K562 (cell line): Measurements from ENCODE around the gene CORIN.

Experiments used
- BHLHE40 ChIP-seq: IDR thresholded peaks from 2 replicates; pipeline ENCODE4 v1.6.1; 2011; ENCODE audit warnings: low read length, improper control_type of control experiment
- CTCF ChIP-seq, 3 experiments: IDR thresholded peaks in 2 of 3; conservative IDR thresholded peaks in 1 of 3; 2 replicates each; pipeline ENCODE4 v1.5.1; 2011 to 2012; ENCODE audit warnings: low read length in 3 of 3, mild to moderate bottlenecking in 3 of 3, control low read depth in 2 of 3, improper control_type of control experiment in 1 of 3, inconsistent platforms in 1 of 3, low read depth in 1 of 3, mixed read lengths in 1 of 3, moderate library complexity in 1 of 3; ENCODE audit not compliant: insufficient read depth in 2 of 3
- E2F6 ChIP-seq, 2 experiments: IDR thresholded peaks; 2 replicates each; pipeline ENCODE4 v1.6.1; 2011; ENCODE audit warnings: borderline replicate concordance in 1 of 2, control low read depth in 1 of 2, low read depth in 1 of 2, low read length in 1 of 2, mild to moderate bottlenecking in 1 of 2, mixed read lengths in 1 of 2, moderate library complexity in 1 of 2; ENCODE audit not compliant: insufficient read depth in 1 of 2, insufficient read length in 1 of 2, poor library complexity in 1 of 2, severe bottlenecking in 1 of 2; ENCODE audit errors: extremely low read depth in 1 of 2
- FOXA3 ChIP-seq, 2 experiments: fragments of 450-650 bp in 1 of 2; sonication (generic) in 1 of 2; formaldehyde crosslinking; IDR thresholded peaks in 1 of 2; conservative IDR thresholded peaks in 1 of 2; 2 replicates each; pipeline versions ENCODE4 v1.4.0 to v1.8.0; 2020 to 2022; ENCODE audit warnings: mild to moderate bottlenecking in 2 of 2, missing genetic modification reagents in 1 of 2
- GABPA ChIP-seq: fragments of 200-800 bp; sonication (Bioruptor generic); conservative IDR thresholded peaks from 2 replicates; pipeline ENCODE4 v1.6.1; 2016; ENCODE audit warnings: low read depth, missing genetic modification characterization, missing compliant biosample characterization
- NR0B1 ChIP-seq: fragments of 450-650 bp; IDR thresholded peaks from one replicate; pipeline ENCODE4 v1.6.1; 2018; ENCODE audit warnings: mild to moderate bottlenecking, moderate library complexity; ENCODE audit not compliant: partially characterized antibody
- NR2C2 ChIP-seq, 2 experiments: fragments of 200-800 bp in 1 of 2; sonication (Bioruptor generic) in 1 of 2; sonication (generic) in 1 of 2; formaldehyde crosslinking in 1 of 2; IDR thresholded peaks; 2 replicates each; pipeline versions ENCODE4 v1.6.1 to v1.8.0; 2016 to 2022; ENCODE audit warnings: mild to moderate bottlenecking in 1 of 2, missing compliant biosample characterization in 1 of 2, missing genetic modification characterization in 1 of 2, missing genetic modification reagents in 1 of 2
- PRDM10 ChIP-seq: fragments of 450-650 bp; IDR thresholded peaks from 2 replicates; pipeline ENCODE4 v1.6.1; 2018; ENCODE audit not compliant: partially characterized antibody
- RAD21 ChIP-seq, 2 experiments: fragments of 250-450 bp in 1 of 2; fragments of 450-650 bp in 1 of 2; sonication (Bioruptor Pico) in 1 of 2; formaldehyde crosslinking in 1 of 2; IDR thresholded peaks in 1 of 2; conservative IDR thresholded peaks in 1 of 2; 2 replicates each; pipeline versions ENCODE4 v1.4.0 to v1.8.0; 2020 to 2022; ENCODE audit warnings: mild to moderate bottlenecking in 2 of 2, moderate library complexity in 1 of 2
- SNRNP70 ChIP-seq: fragments of 200-400 bp; formaldehyde crosslinking; optimal IDR thresholded peaks from 2 replicates; pipeline ENCODE3; 2017; ENCODE audit warnings: low read depth, low read length
- YY1 ChIP-seq, 3 experiments: IDR thresholded peaks; 2 replicates each; pipeline ENCODE4 v1.6.1; 2011; ENCODE audit warnings: low read length in 2 of 3, mild to moderate bottlenecking in 2 of 3, moderate library complexity in 2 of 3, borderline replicate concordance in 1 of 3, control low read depth in 1 of 3, low read depth in 1 of 3; ENCODE audit not compliant: insufficient read depth in 3 of 3, insufficient replicate concordance in 2 of 3, control insufficient read depth in 1 of 3, insufficient read length in 1 of 3; ENCODE audit errors: extremely low read depth in 1 of 3
- ZBTB7A ChIP-seq: IDR thresholded peaks from 2 replicates; pipeline ENCODE4 v1.6.1; 2011; ENCODE audit warnings: low read depth, mild to moderate bottlenecking, low read length, moderate library complexity, borderline replicate concordance; ENCODE audit not compliant: control insufficient read depth
- ZNF311 ChIP-seq: fragments of 250-450 bp; sonication (Bioruptor Pico); IDR thresholded peaks from 2 replicates; pipeline ENCODE4 v1.4.0; 2020; ENCODE audit warnings: mild to moderate bottlenecking, moderate library complexity

- TF ChIP-seq RAD21 (CRISPR knock-in tag; conservative IDR thresholded peaks at IDR 0.05 in 1 of 2, IDR thresholded peaks at IDR 0.05 in 1 of 2): no peak
- no peak for TF ChIP-seq E2F6 (IDR thresholded peaks at IDR 0.05; ENCODE audit: borderline replicate concordance in 1 of 2, extremely low read depth in 1 of 2, insufficient read depth in 1 of 2, insufficient read length in 1 of 2, low read depth in 1 of 2, low read length in 1 of 2, poor library complexity in 1 of 2, severe bottlenecking in 1 of 2)
- no peak for TF ChIP-seq CTCF (IDR thresholded peaks at IDR 0.05 in 2 of 3, conservative IDR thresholded peaks at IDR 0.05 in 1 of 3; ENCODE audit: insufficient read depth in 2 of 3, low read depth in 1 of 3, low read length in 3 of 3)
- TF ChIP-seq GABPA (tag): no peak
- TF ChIP-seq NR0B1: no peak
- no peak for TF ChIP-seq FOXA3 (CRISPR knock-in tag; conservative IDR thresholded peaks at IDR 0.05 in 1 of 2, IDR thresholded peaks at IDR 0.05 in 1 of 2)
- TF ChIP-seq YY1 (IDR thresholded peaks at IDR 0.05; ENCODE audit: borderline replicate concordance in 1 of 3, control insufficient read depth in 1 of 3, extremely low read depth in 1 of 3, insufficient read depth in 3 of 3, insufficient read length in 1 of 3, insufficient replicate concordance in 2 of 3, low read depth in 1 of 3, low read length in 2 of 3): no peak
- no peak for TF ChIP-seq PRDM10
- TF ChIP-seq ZNF311: no peak
- no peak for TF ChIP-seq SNRNP70
- TF ChIP-seq BHLHE40: no peak
- no peak for TF ChIP-seq ZBTB7A
- no peak for TF ChIP-seq NR2C2 (CRISPR knock-in tag; IDR thresholded peaks at IDR 0.05)
- TF ChIP-seq NR2C2 (tag; IDR thresholded peaks at IDR 0.05): no peak
Observed at GRCh38 chr4:47652092-47652491, 185.8 kb downstream of the CORIN start.
